PFSK-1 (cell line): ENCODE measurements around the gene GP5.

ENCODE experiments used
- POLR2AphosphoS5 ChIP-seq: IDR thresholded peaks from 2 replicates; pipeline ENCODE4 v1.6.1; 2012; ENCODE audit warnings: low read depth, mild to moderate bottlenecking, control low read depth, low read length, moderate library complexity
- TAF1 ChIP-seq: IDR thresholded peaks from 2 replicates; pipeline ENCODE4 v1.6.1; 2012; ENCODE audit warnings: low read length, control low read depth, borderline replicate concordance; ENCODE audit not compliant: insufficient read depth

- TF ChIP-seq POLR2AphosphoS5: no peak
- TF ChIP-seq TAF1: no peak
These were observed 41.4 kb downstream of the GP5 start for GRCh38 chr3:194357681-194358080.
